Ovary (tissue), 3 donors: ENCODE measurements around the gene FAM131C.

Experiments used
- CTCF ChIP-seq, 3 donors: fragments of 450-650 bp in 2 of 3; fragments of 200-600 bp in 1 of 3; IDR thresholded peaks; one replicate each; pipeline versions ENCODE4 v1.5.1 to v1.8.0; 2016 to 2022; ENCODE audit warnings: antibody characterized with exemption in 3 of 3, mild to moderate bottlenecking in 1 of 3
- POLR2A ChIP-seq: fragments of 450-650 bp; IDR thresholded peaks from one replicate; pipeline ENCODE4 v1.6.1; 2017; ENCODE audit warnings: antibody characterized with exemption, mild to moderate bottlenecking, moderate library complexity
- donor health status: DM: no; HTN: no; CAD: no.

- TF ChIP-seq POLR2A = no peak
- TF ChIP-seq CTCF (IDR thresholded peaks at IDR 0.05) = no peak
Observed at GRCh38 chr1:16013908-16014258, 59.6 kb downstream of the FAM131C start.
